Astrocyte of the spinal cord (primary cell): ENCODE data around the gene MAPKAP1.

Experiments
- DNase-seq: peaks from one replicate; pipeline ENCODE4 v3.0.0; 2011; ENCODE audit warnings: low read depth, low spot score
- H3K4me3 ChIP-seq: 2 replicates; pipeline ENCODE4 v1.5.1; 2011; ENCODE audit warnings: low read depth, mild to moderate bottlenecking, low read length, moderate library complexity
- in situ Hi-C: cut with HindIII; loops from 2 replicates; pipeline ENCODE4 v1.10.0; 2017; ENCODE audit warnings: low sequenced_read_pairs
- TF ChIP-seq, protein P1 (sequence below): IDR thresholded peaks from 2 replicates; pipeline ENCODE4 v1.5.1; 2012; ENCODE audit warnings: low read depth, mild to moderate bottlenecking, low read length, inconsistent platforms

MAPKAP1 gene

DNA sequence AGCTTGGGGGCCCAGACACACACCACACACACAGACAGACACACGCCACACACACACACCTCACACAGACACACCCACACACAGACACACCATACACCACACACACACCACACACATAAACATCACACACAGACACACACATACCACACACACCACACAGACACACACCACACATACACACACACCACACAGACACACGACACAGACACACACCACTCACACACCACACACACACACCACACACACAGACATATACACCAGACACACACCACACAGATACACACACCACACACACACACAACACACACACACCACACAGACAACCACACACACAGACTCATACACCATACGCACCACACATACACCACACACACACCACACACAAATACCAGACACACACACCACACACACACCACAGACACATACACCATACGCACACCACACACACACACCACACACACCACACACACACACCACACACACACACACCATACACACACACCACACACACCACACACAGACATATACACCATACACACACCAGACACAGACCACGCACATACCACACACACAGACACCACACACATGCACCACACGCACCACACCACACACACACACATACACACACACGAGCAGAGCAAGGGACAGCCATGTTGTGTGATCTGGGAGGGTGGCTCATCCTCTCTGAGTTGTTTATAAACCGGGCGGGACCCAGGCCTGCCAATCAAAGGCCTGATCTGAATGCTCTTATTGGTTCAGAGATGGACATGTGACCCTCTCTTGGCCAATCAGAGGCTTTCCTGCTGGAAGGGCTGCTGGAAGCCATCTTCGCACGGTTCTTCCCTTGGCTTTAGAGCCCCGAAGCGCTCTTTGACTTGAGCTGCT is 297.1 kb downstream of the MAPKAP1 start:
- TF ChIP-seq, protein P1, sequence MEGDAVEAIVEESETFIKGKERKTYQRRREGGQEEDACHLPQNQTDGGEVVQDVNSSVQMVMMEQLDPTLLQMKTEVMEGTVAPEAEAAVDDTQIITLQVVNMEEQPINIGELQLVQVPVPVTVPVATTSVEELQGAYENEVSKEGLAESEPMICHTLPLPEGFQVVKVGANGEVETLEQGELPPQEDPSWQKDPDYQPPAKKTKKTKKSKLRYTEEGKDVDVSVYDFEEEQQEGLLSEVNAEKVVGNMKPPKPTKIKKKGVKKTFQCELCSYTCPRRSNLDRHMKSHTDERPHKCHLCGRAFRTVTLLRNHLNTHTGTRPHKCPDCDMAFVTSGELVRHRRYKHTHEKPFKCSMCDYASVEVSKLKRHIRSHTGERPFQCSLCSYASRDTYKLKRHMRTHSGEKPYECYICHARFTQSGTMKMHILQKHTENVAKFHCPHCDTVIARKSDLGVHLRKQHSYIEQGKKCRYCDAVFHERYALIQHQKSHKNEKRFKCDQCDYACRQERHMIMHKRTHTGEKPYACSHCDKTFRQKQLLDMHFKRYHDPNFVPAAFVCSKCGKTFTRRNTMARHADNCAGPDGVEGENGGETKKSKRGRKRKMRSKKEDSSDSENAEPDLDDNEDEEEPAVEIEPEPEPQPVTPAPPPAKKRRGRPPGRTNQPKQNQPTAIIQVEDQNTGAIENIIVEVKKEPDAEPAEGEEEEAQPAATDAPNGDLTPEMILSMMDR, result no peak
- DNase-seq, result no peak
- H3K4me3 ChIP-seq, result no peak overlapping the region
- in situ Hi-C loops, result no loop called here

DNA sequence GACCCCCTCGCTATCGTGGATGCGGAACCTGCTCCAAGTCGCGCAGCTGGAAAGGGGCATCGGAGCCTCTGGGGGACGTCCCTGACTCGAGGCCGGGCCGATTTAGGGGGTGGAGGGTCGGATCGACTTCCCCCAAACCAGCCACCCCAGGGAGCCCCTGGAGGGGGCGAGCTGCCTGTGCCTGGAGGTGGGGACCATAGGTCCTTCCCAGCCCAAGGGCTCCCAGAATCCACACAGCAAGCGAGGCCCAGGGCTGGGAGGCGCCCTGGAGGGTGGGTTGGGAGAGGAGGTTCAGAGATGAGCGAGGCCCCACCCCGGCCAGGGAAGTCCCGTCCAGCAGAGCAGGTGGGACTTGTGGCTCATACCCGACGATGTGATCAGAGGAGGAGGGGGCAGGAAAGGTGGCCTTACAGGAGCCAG is 297.8 kb downstream of the MAPKAP1 start:
- in situ Hi-C loops, result no loop called here
- TF ChIP-seq, protein P1, result no peak
- H3K4me3 ChIP-seq, result no peak overlapping the region
- DNase-seq, result no peak

DNA sequence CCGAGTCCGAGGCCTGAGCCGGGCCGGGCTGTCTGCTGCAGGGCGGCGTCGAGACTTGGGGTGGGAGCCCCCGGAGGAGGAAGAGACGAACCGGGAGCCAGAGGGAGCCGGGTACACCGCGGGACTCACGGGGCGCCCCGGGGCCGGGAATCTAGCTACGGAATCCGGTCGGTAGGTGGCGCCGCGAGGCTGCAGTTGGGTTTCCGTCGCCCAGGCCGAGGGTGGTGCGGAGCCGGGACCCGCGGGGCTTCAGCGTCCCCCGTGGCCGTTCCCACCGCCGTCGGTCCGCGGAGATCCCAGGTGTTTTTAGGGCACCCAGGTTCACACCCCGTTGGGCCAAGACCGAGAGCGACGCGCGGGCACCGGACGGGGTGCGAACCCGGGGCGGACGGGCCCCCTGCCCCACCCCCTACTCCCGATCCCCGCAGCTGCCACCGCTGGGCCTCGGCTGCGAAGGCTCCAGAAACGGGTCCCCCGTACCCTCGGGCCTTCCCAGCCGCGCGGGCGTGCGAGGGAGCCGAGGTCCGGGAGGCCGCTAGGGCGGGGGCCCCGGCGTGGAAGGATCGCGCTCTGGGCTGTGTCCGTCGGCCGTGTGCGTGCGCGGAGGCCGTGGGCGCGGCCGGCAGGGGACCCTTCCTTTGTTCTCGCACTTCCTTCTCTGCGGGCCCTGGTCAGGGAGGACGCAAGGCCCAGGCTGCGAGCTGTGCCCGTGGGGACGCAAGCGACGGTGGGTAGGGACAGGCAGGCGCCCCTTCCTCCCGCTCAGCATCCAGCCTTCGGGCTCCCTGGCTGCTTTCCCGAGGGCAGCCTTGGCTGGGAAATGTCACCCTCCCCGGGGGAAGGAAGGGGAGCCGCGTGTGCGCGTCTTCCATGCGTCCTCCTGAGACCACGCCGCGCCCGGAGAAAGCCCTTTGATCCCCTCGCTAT is 298.8 kb downstream of the MAPKAP1 start:
- H3K4me3 ChIP-seq, result peak overlapping the region; percentile 47
- peak; percentile 60 for DNase-seq
- TF ChIP-seq, protein P1, result peak; percentile 82
- in situ Hi-C loops, result no loop called here

DNA sequence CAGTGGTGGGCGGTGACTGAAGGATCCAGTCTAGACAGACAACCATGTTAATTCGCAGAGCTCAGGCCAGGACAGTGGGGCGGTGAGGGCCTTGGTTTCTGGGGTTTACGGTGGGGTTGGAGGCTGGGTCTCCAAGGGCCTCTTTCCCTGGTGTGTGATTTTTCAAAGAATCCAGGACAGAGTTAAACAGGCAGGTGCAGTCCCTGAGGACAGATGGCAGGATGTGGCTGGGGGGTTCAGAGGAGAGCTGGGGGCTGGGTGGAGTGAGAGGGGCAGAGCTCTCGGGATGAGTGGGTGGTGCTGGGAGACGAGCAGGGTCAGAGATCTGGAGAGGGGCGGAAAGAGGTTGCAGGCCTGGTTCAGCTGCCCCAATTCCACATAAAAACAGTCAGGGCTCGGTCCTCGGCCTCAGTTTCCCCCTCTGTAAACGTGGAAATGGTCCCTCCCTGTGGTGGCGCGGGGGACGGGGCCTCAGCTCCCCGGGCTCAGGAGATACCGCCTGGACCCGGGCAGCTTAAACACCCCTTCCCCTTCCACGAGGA is 299.5 kb downstream of the MAPKAP1 start:
- in situ Hi-C loops, result no loop called here
- no peak for DNase-seq
- TF ChIP-seq, protein P1, result no peak
- H3K4me3 ChIP-seq, result peak overlapping the region; percentile 47

DNA sequence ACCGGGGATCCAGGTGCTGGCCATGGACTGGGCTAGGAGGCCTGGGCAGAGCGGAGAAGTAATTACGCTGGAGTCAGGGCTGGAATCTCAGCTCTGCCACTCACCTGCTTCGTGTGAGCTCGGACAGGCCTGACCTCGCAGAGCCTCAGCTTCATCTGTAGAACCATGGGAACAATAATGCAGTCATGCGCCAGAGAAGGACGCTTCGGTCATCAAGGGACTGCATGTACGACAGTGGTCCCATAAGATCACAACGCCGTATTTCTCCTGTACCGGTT is 300.3 kb downstream of the MAPKAP1 start:
- no peak for DNase-seq
- TF ChIP-seq, protein P1, result no peak
- in situ Hi-C loops, result no loop called here
- H3K4me3 ChIP-seq, result no peak overlapping the region

DNA sequence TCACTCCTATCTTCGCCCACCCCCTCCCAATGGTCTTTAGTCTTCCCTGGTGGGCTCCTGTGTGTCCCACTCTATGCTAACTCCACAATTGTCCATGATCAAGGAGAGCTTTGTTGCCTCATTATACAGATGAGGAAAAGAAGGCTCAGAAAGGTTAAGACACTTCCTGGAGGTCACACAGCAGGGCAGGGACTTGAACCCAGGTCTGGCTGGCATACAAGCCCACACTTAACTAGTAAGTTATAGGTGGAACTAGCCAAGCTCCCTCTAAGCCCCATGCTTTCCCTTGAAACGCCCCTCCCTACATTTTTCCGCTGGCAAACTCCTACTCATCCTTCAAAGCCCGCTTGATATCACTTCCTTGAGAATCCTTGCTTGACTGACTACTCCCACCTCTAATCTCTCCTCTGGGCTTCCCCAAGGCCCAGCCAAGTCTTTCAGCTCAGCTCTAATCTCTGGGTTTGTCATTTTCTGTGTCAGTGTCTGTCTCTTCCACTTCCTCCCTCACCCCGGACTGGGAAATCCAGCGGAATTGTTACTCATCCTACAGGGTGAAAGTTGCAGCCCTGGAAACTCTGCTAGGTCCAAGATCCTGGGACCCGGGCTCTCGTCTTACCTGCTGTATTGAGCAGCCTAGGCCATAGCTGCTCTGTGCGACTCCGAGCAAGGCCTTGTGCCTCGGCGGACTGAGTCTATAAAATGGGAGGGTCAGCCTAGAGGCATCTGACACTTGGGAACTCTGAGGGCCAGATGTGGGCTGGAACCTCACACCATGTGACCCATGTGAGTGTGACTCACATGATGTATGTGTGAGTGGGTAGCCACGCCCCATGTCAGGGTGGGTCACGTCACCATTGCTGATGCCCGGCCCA is 300.8 kb downstream of the MAPKAP1 start:
- TF ChIP-seq, protein P1, result no peak
- in situ Hi-C loops, result no loop called here
- H3K4me3 ChIP-seq, result no peak overlapping the region
- no peak for DNase-seq
